ENCODE results near the gene PAGE2B. TPM values are rescaled to one million over a fixed set of nuclear protein-coding genes. Genes with fewer than 3 reads are reported as not detected.

The PAGE2B gene
- total and polyA plus RNA-seq, 2 donors (not counting 1 experiment from before 2014, with no cell fraction given), result 0.67 TPM; not detected in 1

DNA sequence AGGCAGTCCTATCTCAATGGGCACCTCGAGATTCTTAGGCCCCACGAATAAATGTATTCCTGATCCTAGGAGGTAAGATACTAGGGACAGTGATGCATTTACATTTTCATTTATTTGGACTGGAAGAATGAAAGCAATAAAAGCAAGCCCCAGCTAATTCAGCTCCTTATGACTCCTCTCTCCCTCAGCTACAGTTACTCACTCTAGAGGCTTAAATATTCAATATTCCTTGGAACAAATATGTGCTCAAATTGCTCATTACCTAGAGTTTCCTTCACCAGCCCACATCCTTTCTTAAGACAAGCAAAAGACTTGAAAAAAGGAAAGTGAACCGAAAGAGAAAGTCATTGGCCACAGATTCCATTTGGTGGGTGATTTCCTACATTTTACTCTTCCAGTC lies 27.9 kb downstream of the PAGE2B start:
- Mint-ChIP-seq H3K27ac (no peak overlapping the region), H3K4me3 (no peak overlapping the region), H3K4me1 (no peaks in the 10 kb centered on the region), H3K9me3 (ENCODE audit: insufficient read depth) (no peaks in the 10 kb centered on the region), H3K27me3 (peaks cover 3% of the 10 kb centered on the region)
- H4K20me1 ChIP-seq (ENCODE audit: control insufficient read depth, insufficient read depth, low read length, poor library complexity, severe bottlenecking), result no peaks in the 10 kb centered on the region
- TF ChIP-seq, protein P1, sequence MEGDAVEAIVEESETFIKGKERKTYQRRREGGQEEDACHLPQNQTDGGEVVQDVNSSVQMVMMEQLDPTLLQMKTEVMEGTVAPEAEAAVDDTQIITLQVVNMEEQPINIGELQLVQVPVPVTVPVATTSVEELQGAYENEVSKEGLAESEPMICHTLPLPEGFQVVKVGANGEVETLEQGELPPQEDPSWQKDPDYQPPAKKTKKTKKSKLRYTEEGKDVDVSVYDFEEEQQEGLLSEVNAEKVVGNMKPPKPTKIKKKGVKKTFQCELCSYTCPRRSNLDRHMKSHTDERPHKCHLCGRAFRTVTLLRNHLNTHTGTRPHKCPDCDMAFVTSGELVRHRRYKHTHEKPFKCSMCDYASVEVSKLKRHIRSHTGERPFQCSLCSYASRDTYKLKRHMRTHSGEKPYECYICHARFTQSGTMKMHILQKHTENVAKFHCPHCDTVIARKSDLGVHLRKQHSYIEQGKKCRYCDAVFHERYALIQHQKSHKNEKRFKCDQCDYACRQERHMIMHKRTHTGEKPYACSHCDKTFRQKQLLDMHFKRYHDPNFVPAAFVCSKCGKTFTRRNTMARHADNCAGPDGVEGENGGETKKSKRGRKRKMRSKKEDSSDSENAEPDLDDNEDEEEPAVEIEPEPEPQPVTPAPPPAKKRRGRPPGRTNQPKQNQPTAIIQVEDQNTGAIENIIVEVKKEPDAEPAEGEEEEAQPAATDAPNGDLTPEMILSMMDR (IDR thresholded peaks at IDR 0.05), result no peak
- TF ChIP-seq EZH2 (IDR thresholded peaks at IDR 0.05; ENCODE audit: borderline replicate concordance, insufficient read depth, low read depth, low read length, poor library complexity, severe bottlenecking), result no peak
- POLR2A ChIA-PET, result no interaction called here
- H3K27ac ChIP-seq (ENCODE audit: low read length in 2 of 2), result no peak overlapping the region
- no peaks in the 10 kb centered on the region for H3K79me2 ChIP-seq (ENCODE audit: control insufficient read depth, insufficient read depth, low read length)
- H3K27me3 ChIP-seq (replicated peaks in 1 of 4; ENCODE audit: control extremely low read depth in 1 of 4, control insufficient read depth in 3 of 4, insufficient read depth in 4 of 4, low read length in 3 of 4), result peaks cover 0 to 9% (median 1%) of the 10 kb centered on the region in 4 experiments
- H3K4me2 ChIP-seq (replicated peaks; ENCODE audit: low read depth, low read length, poor library complexity, severe bottlenecking), result no peak overlapping the region
- H2AFZ ChIP-seq (ENCODE audit: insufficient read depth, low read depth, low read length, poor library complexity, severe bottlenecking), result no peak overlapping the region
- CTCF ChIA-PET, result no interaction called here
- no peak overlapping the region for H3K4me3 ChIP-seq (ENCODE audit: control extremely low read depth in 1 of 5, extremely low read depth in 1 of 5, insufficient read depth in 1 of 5, low read depth in 2 of 5, low read length in 4 of 5)
- H3K9me3 ChIP-seq (ENCODE audit: control extremely low read depth in 1 of 3, control insufficient read depth in 2 of 3, insufficient read depth in 1 of 3, low read length in 2 of 3), result no peaks in the 10 kb centered on the region
- no peak for ATAC-seq (ENCODE audit: low read depth)
- H3K9ac ChIP-seq (ENCODE audit: low read length), result no peak overlapping the region
- H3K36me3 ChIP-seq (replicated peaks in 1 of 2; ENCODE audit: control extremely low read depth in 1 of 2, control insufficient read depth in 1 of 2, extremely low read depth in 1 of 2, insufficient read depth in 2 of 2, low read length in 1 of 2), result no peaks in the 10 kb centered on the region
- DNase-seq, result no peak
- H3K4me1 ChIP-seq (ENCODE audit: control insufficient read depth in 2 of 2, insufficient read depth in 2 of 2, low read length in 2 of 2), result no peaks in the 10 kb centered on the region
- no CpG with 5 or more reads among the region's 3 CpGs for WGBS (ENCODE audit: insufficient coverage)
- intact Hi-C loops (cut with micrococcal nuclease), result no loop called here

DNA sequence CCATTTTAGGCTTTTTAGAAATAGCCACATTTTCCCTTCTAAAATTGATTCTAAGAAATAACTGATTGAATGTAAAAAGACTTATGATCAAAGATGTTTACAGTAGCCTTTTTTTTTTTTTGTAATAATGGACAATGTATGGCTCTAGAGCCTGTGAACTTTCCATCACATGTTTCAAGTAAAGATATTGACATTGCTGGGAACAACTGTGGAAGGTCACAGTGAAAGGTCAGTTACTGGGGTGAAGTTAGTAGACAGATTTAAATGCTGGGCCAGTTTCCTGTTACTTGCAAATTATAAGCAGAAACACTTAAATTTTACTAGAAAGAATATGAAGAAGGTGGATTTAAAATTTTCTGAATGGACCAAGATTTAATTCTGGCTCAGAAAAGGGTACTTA lies 32.4 kb downstream of the PAGE2B start:
- H3K9me3 ChIP-seq (ENCODE audit: control extremely low read depth in 1 of 3, control insufficient read depth in 2 of 3, insufficient read depth in 1 of 3, low read length in 2 of 3), result no peaks in the 10 kb centered on the region
- POLR2A ChIA-PET, result no interaction called here
- H3K27me3 ChIP-seq (replicated peaks in 1 of 4; ENCODE audit: control extremely low read depth in 1 of 4, control insufficient read depth in 3 of 4, insufficient read depth in 4 of 4, low read length in 3 of 4), result peaks cover 0 to 2% (median 0%) of the 10 kb centered on the region in 4 experiments
- DNase-seq (no peak), ATAC-seq (ENCODE audit: low read depth) (no peak)
- CTCF ChIA-PET, result no interaction called here
- no peaks in the 10 kb centered on the region for H3K36me3 ChIP-seq (replicated peaks in 1 of 2; ENCODE audit: control extremely low read depth in 1 of 2, control insufficient read depth in 1 of 2, extremely low read depth in 1 of 2, insufficient read depth in 2 of 2, low read length in 1 of 2)
- H3K27ac ChIP-seq (ENCODE audit: low read length in 2 of 2), result no peak overlapping the region
- H3K79me2 ChIP-seq (ENCODE audit: control insufficient read depth, insufficient read depth, low read length), result no peaks in the 10 kb centered on the region
- H3K4me1 ChIP-seq (ENCODE audit: control insufficient read depth in 2 of 2, insufficient read depth in 2 of 2, low read length in 2 of 2), result no peaks in the 10 kb centered on the region
- Mint-ChIP-seq H3K27me3 (peaks cover 3% of the 10 kb centered on the region), H3K27ac (no peak overlapping the region), H3K4me1 (no peaks in the 10 kb centered on the region), H3K4me3 (no peak overlapping the region), H3K9me3 (ENCODE audit: insufficient read depth) (no peaks in the 10 kb centered on the region)
- H3K4me3 ChIP-seq (ENCODE audit: control extremely low read depth in 1 of 5, extremely low read depth in 1 of 5, insufficient read depth in 1 of 5, low read depth in 2 of 5, low read length in 4 of 5), result no peak overlapping the region
- no peak for TF ChIP-seq EZH2 (IDR thresholded peaks at IDR 0.05; ENCODE audit: borderline replicate concordance, insufficient read depth, low read depth, low read length, poor library complexity, severe bottlenecking)
- TF ChIP-seq, protein P1 (IDR thresholded peaks at IDR 0.05), result no peak
- no peaks in the 10 kb centered on the region for H4K20me1 ChIP-seq (ENCODE audit: control insufficient read depth, insufficient read depth, low read length, poor library complexity, severe bottlenecking)
- no peak overlapping the region for H3K9ac ChIP-seq (ENCODE audit: low read length)
- intact Hi-C loops (cut with micrococcal nuclease), result no loop called here
- no peak overlapping the region for H3K4me2 ChIP-seq (replicated peaks; ENCODE audit: low read depth, low read length, poor library complexity, severe bottlenecking)
- H2AFZ ChIP-seq (ENCODE audit: insufficient read depth, low read depth, low read length, poor library complexity, severe bottlenecking), result no peak overlapping the region
